GM18499 (cell line): ENCODE measurements around the gene KRTAP12-1.

ENCODE experiments used
- ATAC-seq: cut with Tn5 transposase; IDR thresholded peaks from one replicate; pipeline ENCODE4 v1.9.1; 2021; ENCODE audit warnings: moderate number of reproducible peaks; ENCODE audit not compliant: insufficient read depth, unreplicated experiment

Gene KRTAP12-1

DNA sequence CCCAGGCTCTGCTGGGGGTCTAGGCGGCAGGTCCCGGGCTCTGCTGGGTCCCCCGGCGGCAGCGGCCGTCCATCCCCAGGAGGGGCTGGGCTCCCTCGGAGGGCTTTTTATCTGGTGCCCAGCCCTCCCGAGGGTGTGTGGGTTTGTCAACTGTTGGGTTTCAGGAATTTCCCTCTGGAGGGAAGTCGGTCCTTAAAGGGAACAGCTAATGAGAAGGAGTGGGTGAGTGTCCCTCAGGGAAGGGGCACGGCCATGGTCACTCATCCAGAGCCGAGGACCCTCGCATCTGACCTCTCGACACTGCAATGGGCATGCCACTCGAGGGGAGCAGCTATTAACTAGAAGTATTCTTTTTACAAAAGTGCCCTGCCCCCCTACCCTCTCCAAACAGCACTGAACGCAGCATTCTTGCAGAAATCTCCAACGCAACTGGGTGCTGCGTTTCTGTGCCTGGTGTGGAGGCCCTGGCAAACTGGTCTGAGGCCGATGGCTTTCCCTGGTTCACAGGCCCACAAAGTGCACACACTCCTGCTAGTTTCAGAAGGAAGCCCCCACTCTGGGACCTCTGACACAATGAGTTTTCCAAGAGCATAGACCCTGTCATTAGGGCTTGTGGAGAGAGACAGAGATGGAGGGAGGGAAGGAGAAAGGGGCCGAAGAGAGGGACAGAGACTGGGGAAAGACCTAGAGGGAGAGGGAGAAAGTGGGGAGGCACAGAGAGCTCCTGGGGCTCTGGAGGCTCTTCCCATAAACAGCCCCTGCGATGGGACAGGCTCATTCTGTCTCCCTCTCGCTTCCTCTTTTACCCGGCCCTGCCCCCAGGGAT is 30.5 kb upstream of the KRTAP12-1 start:
- ATAC-seq, result no peak

DNA sequence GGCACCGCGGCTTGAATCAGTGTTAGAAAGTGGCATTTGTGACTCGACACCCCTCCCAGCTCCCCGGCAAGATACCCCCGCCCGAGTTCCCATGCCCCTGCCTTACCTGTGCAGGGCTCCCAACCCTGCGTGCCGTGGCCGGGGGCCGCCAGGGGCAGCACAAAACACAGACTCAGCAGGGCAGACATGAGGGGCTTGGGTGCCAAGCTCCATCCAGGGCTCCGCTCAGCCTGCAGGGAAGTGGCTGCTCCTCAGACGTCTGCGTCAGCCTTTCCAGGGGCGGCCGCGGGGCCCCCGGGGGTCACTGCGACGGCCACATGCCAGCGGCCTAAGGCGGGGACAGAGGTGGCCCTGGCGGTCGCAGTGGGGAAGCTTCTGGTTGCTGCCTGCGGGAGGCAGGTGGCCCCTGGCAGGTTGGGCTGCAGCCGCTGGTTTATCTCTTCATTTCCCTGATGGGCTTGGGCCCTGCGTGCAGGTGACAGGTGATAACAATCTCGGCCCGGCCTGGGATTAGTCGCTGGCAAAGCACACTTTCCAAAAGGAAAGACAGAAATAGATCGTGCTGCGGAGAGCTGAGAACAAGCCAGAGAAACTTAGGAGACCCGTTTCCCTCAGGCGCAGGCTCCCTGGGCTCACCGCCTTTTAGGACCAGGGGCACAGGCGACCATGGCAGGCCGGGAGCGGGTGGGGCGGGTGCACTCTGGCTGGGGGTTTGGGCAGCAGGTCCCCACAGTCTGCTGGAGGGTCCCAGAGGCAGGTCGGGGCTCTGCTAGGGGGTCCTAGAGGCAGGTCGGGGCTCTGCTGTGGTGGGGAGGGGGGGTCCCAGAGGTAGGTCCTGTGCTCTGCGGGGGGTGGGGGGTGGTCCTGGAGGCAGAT is 29.6 kb upstream of the KRTAP12-1 start, which contains the start of gene TSPEAR:
TSPEAR (minus strand) TSS at position 246 of the 876 bp plus-strand sequence; CDS start at position 188, 58 bp downstream.
- no peak for ATAC-seq

DNA sequence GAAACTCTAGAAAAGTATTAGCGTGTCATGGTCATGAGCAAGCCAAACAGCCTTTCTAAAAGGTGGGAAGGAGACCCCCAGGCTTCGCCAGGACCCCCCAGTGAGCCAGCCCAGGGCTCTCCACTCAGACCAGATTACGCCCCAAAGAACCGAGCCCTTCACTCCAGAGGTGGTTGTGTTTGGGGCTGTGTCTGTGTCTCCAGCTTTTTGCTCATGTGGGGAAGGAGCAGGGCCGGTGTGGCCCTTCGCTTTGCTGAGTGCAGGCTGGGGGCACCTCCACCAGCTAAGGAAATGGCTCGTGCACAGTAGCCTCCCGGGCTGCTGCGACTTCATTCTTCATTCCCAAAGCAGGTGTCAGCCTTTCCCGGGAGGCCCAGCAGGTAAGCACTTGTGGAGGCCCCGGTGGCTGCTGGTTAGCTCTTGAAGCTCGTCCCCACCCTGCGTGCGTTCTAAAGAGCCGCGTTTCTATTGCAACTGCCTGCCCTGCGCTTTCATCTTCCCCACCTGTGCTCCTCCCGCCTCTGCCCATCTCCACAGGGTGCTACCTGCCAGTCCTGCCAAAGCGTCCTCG is 28.9 kb upstream of the KRTAP12-1 start:
- ATAC-seq, result no peak

- no peak for ATAC-seq
These were observed 28.3 kb upstream of the KRTAP12-1 start for GRCh38 chr21:44710294-44710665.

DNA sequence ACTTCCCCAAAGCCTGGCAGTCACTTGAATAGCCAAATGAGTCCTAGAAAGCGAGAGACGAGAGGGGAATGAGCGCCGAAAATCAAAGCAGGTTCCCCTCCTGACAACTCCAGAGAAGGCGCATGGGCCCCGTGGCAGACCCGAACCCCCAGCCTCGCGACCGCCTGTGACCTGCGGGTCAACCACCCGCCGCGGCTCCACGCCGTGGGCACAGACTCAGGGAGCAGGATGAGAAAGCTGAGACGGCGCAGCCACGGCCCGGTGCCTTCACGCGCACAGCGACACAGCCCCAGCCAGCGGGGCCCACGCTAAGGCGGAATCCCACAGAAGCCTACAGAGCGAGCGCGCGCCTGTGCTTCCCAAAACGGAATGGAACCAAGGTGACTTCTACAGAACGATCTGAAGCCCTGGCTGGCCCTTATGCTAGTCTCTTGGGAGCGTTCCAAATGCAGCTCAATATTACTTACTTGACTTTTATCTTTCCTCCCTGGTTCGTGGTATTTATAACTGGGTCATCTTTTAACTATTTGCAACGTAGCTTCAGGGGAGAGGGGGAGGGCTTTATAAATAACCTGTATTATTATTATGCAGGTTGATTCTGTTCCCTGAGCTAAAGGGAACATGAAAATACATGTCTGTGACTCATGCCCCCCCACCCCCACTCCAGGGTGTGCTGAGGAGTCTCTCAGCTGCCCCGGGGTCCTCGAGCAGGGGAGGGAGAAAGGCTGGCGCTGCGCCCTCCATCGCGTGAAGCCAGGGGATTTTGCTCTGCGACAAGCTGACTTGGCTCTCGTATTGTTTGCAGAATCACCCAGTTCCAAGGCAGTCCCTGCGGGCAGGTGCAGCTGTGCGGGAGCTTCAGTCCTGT is 27.7 kb upstream of the KRTAP12-1 start:
- ATAC-seq, result no peak

- no peak for ATAC-seq
These were observed 27.0 kb upstream of the KRTAP12-1 start for GRCh38 chr21:44708866-44709425.

DNA sequence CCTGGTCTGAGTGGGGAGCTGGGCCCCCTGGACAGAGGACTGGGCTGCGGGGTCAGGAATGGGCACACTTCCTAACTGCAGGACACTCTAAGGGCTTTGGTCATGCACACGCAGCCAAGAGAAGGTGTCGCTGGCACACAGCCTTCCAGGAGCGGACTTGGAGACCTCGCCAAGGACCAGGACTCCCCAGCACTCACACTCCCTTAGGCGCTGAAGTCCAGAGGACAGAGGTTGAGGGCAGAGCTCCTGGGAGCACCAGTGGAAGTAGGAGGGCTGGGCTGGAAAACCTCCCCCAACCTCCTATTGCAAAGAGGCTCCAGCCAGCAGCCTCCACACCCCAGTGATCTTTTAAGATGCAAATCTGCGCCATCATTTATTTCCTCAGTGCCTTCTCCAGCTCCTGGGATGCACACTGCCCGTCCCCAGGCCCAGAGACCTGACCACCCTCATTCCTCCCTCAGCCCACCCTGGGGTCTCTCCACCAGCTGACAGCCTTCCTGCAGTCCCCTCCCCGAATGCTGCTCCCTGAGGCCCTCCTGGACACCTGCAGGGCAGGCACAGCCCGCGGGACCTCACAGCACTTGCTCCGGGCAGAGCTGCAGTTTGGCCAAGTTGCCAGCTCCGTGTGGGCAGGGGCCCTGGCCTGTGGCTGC is 26.4 kb upstream of the KRTAP12-1 start:
- no peak for ATAC-seq

- ATAC-seq, result no peak
These were observed 25.0 kb upstream of the KRTAP12-1 start for GRCh38 chr21:44706706-44707581.

GRCh38 chr21:44706026-44706705 is 24.2 kb upstream of the KRTAP12-1 start:
- no peak for ATAC-seq

- ATAC-seq, result no peak
These were observed 22.7 kb upstream of the KRTAP12-1 start for GRCh38 chr21:44704636-44705001.

- no peak for ATAC-seq
These were observed 22.0 kb upstream of the KRTAP12-1 start for GRCh38 chr21:44703731-44704635.

DNA sequence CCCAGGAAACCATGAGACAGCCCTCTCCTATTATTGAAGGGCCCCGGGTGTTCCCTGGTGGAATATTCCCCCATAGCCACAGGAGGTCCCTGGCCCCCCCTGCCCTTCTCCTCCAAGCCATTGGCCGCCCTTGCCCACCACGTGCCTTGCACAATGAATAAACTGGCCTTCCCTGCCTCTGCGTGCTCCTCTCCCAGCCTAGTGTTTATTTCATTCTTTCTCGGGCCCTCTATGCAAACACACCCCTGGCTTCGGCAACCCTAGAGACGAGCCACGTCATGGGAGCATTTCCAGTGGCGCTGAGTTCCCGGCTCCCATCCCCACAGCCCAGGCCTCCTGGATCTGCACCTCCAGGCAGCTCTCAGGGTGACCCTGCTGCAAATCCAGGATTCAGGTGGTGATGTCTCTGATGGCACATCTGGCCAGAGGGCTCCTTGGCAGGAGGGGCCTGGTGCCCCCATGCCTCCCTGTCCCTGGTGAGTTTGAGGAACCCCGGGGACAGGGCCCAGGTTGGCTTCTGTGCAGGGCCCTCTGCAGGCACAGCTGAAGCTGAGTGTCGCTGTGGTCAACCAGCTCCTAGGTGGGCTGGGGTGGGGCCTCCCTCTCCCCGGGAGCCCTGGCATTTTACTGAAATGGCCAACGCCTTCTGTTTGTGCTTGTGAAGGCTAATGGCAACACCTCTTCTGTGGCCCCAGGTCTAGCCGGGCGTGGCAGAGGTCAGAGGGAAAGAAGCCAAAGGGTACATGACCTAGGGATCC is 21.2 kb upstream of the KRTAP12-1 start:
- ATAC-seq, result no peak

GRCh38 chr21:44702111-44702972 is 20.4 kb upstream of the KRTAP12-1 start:
- no peak for ATAC-seq

- no peak for ATAC-seq
These were observed 19.6 kb upstream of the KRTAP12-1 start for GRCh38 chr21:44701541-44701940.

DNA sequence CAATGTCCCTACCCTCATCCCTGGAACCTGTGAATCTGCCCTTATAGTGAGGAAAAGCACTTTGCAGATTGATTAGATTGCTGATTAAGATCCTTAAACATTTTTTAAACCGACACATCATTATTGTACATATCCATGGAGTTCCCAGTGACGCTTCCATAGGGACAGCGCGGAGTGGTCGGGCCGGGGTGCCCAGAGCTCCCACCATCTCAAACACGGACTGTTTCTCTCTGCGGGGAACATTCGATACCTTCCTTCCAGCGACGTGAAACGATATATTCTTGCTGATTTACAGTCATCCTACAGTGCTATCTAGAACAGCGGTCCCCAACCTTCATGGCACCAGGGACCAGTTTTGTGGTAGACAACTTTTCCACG is 19.0 kb upstream of the KRTAP12-1 start:
- ATAC-seq, result no peak
